Measurements from ENCODE around the gene RPUSD1.

GRCh38 chr16:746637-747036 is 41.5 kb downstream of the RPUSD1 start:
- TF ChIP-seq EZH2 (IDR thresholded peaks at IDR 0.05; ENCODE audit: low read depth) (no peak), CTCF (conservative IDR thresholded peaks at IDR 0.05) (no peak)

All from PC-9 (cell line).